Measurements from ENCODE around the gene TAS2R8. TPM values are rescaled to one million over a fixed set of nuclear protein-coding genes. Genes with fewer than 3 reads are reported as not detected.
"Not testable (repeated sequence)": the region's sequence is repeated elsewhere in the genome, so short reads cannot be mapped to it uniquely, and the experiment has no call there.

TAS2R8 gene
- polyA plus RNA-seq (ENCODE audit: insufficient read length in 3 of 3), result not detected

GRCh38 chr12:10807186-10807585, at the start of gene TAS2R8:
Gene TAS2R8, minus strand, starts transcription at chr12:10807286. Its CDS starts 306 bp downstream, at chr12:10806980.
- DNase-seq (ENCODE audit: low read depth in 3 of 3, low spot score in 2 of 3), result no peak

- no peak for DNase-seq (ENCODE audit: low read depth in 3 of 3, low spot score in 2 of 3)
Measured at GRCh38 chr12:10855807-10856206, 48.7 kb upstream of the TAS2R8 start.

GRCh38 chr12:10853776-10854175, 46.7 kb upstream of the TAS2R8 start:
- DNase-seq (ENCODE audit: low read depth in 3 of 3, low spot score in 2 of 3), result no peak

GRCh38 chr12:10851243-10851858, 44.3 kb upstream of the TAS2R8 start:
- DNase-seq (ENCODE audit: low read depth in 3 of 3, low spot score in 2 of 3), result no peak

- DNase-seq (ENCODE audit: low read depth in 3 of 3, low spot score in 2 of 3), result no peak
Measured at GRCh38 chr12:10849425-10849878, 42.4 kb upstream of the TAS2R8 start, which contains the start of gene PRR4. Gene PRR4, minus strand, starts transcription at chr12:10849475. Its CDS starts 38 bp downstream, at chr12:10849437.

GRCh38 chr12:10847744-10848143, 40.7 kb upstream of the TAS2R8 start:
- DNase-seq (ENCODE audit: low read depth in 3 of 3, low spot score in 2 of 3), result peak in 1 of 3 donors; percentile 2

GRCh38 chr12:10842862-10843261, 35.8 kb upstream of the TAS2R8 start:
- no peak for DNase-seq (ENCODE audit: low read depth in 3 of 3, low spot score in 2 of 3)

- no peak for DNase-seq (ENCODE audit: low read depth in 3 of 3, low spot score in 2 of 3)
Measured at GRCh38 chr12:10838461-10838860, 31.4 kb upstream of the TAS2R8 start.

- no peak for DNase-seq (ENCODE audit: low read depth in 3 of 3, low spot score in 2 of 3)
Measured at GRCh38 chr12:10829994-10830393, 22.9 kb upstream of the TAS2R8 start.

- no peak for DNase-seq (ENCODE audit: low read depth in 3 of 3, low spot score in 2 of 3)
Measured at GRCh38 chr12:10826258-10826657, 19.2 kb upstream of the TAS2R8 start, which contains the start of gene TAS2R10. Gene TAS2R10, minus strand, starts transcription at chr12:10826358. Its CDS starts 89 bp downstream, at chr12:10826269.

GRCh38 chr12:10824957-10825356, 17.9 kb upstream of the TAS2R8 start:
- DNase-seq (ENCODE audit: low read depth in 3 of 3, low spot score in 2 of 3), result no peak

- no peak for DNase-seq (ENCODE audit: low read depth in 3 of 3, low spot score in 2 of 3)
Measured at GRCh38 chr12:10811883-10812536, 4.9 kb upstream of the TAS2R8 start.

GRCh38 chr12:10810068-10810467, 3.0 kb upstream of the TAS2R8 start, which contains the start of gene TAS2R9:
Gene TAS2R9, minus strand, starts transcription at chr12:10810168. Its CDS starts 93 bp downstream, at chr12:10810075.
- DNase-seq (ENCODE audit: low read depth in 3 of 3, low spot score in 2 of 3), result no peak

- DNase-seq (ENCODE audit: low read depth in 3 of 3, low spot score in 2 of 3), result no peak
Measured at GRCh38 chr12:10802587-10802986, 4.5 kb downstream of the TAS2R8 start, which contains the start of gene TAS2R7. Gene TAS2R7, minus strand, starts transcription at chr12:10802627. Its CDS starts 57 bp downstream, at chr12:10802570.

- no peak for DNase-seq (ENCODE audit: low read depth in 3 of 3, low spot score in 2 of 3)
Measured at GRCh38 chr12:10801741-10802140, 5.3 kb downstream of the TAS2R8 start.

- DNase-seq (ENCODE audit: low read depth in 3 of 3, low spot score in 2 of 3), result no peak
Measured at GRCh38 chr12:10794222-10794621, 12.9 kb downstream of the TAS2R8 start.

GRCh38 chr12:10791769-10792168, 15.3 kb downstream of the TAS2R8 start:
- DNase-seq (ENCODE audit: low read depth in 3 of 3, low spot score in 2 of 3), result not testable (repeated sequence)

- no peak for DNase-seq (ENCODE audit: low read depth in 3 of 3, low spot score in 2 of 3)
Measured at GRCh38 chr12:10783252-10783651, 23.8 kb downstream of the TAS2R8 start.

GRCh38 chr12:10779103-10779502, 28.0 kb downstream of the TAS2R8 start:
- DNase-seq (ENCODE audit: low read depth in 3 of 3, low spot score in 2 of 3), result no peak

GRCh38 chr12:10771132-10771733, 35.9 kb downstream of the TAS2R8 start:
- DNase-seq (ENCODE audit: low read depth in 3 of 3, low spot score in 2 of 3), result no peak

- no peak for DNase-seq (ENCODE audit: low read depth in 3 of 3, low spot score in 2 of 3)
Measured at GRCh38 chr12:10759657-10760056, 47.4 kb downstream of the TAS2R8 start.

All from right renal cortex interstitium (tissue), 3 donors.